Activated T-helper 17 cell treated with anti-CD3 and anti-CD28 coated beads, Interleukin-2, amount 50 U/mL, for 72 hours (primary cell): ENCODE data around the gene XPO6. TPM values are rescaled to one million over a fixed set of nuclear protein-coding genes. Genes with fewer than 3 reads are reported as not detected.
A peak's percentile ranks its signal among the peaks of the same experiment; 100 is the strongest.

Experiments
- ATAC-seq: fragments of 150-1000 bp; cut with Tn5 transposase; replicated peaks from 2 replicates; pipeline ENCODE4 v1.10.0; 2021; ENCODE audit warnings: mild to moderate bottlenecking, moderate library complexity
- H3K27ac Mint-ChIP-seq: one replicate; pipeline ENCODE4 v1.8.0; 2022; ENCODE audit warnings: mixed read lengths
- H3K27me3 Mint-ChIP-seq: one replicate; pipeline ENCODE4 v1.8.0; 2022; ENCODE audit warnings: mixed read lengths
- H3K36me3 Mint-ChIP-seq: one replicate; pipeline ENCODE4 v1.8.0; 2022; ENCODE audit warnings: low read depth, mild to moderate bottlenecking, mixed read lengths
- H3K4me1 Mint-ChIP-seq: one replicate; pipeline ENCODE4 v1.8.0; 2022; ENCODE audit warnings: mixed read lengths
- H3K4me3 Mint-ChIP-seq: one replicate; pipeline ENCODE4 v1.8.0; 2022; ENCODE audit warnings: mild to moderate bottlenecking, mixed read lengths
- H3K9me3 Mint-ChIP-seq: one replicate; pipeline ENCODE4 v1.8.0; 2022; ENCODE audit warnings: mixed read lengths
- total RNA-seq, 2 donors: library from RNA; stranded (reverse); gene quantifications; one replicate each; pipeline ENCODE4 v1.2.3, GENCODE V29; 2022

XPO6 gene
- total RNA-seq, 2 donors from 2014 or later: 238 to 263 TPM

DNA sequence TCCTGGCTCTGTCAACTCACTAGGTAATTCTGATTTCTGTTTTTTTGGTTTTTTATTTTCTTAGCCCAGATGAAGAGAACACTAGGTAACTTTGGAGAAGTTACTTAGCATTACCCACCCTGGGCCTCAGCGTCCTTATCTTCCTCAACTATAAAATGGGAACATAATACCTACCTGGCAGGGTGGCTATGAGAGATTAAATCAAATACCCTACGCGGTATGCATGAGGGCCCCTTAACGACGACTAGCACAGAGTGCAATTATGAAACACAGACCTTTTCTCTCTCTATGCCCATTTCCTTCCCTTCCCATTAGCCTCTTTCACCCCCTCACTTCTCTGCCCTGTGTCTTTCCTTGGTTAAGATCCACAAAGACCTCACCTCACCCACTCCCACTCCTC, 11.1 kb downstream of the XPO6 start:
- peaks cover 29% of the 10 kb centered on the region for H3K4me1 Mint-ChIP-seq

GRCh38 chr16:28196387-28196987, 15.3 kb downstream of the XPO6 start:
- Mint-ChIP-seq H3K4me1 (peaks cover 46% of the 10 kb centered on the region), H3K27ac (peak overlapping the region; percentile 88), H3K9me3 (no peaks in the 10 kb centered on the region), H3K36me3 (peaks cover 59% of the 10 kb centered on the region), H3K27me3 (no peaks in the 10 kb centered on the region), H3K4me3 (no peak overlapping the region)
- ATAC-seq: no peak

More for the DNA sequence above, 11.1 kb downstream of the XPO6 start:
- H3K27me3 Mint-ChIP-seq: no peaks in the 10 kb centered on the region
- ATAC-seq: no peak
- H3K4me3 Mint-ChIP-seq: peak overlapping the region; percentile 1
- no peaks in the 10 kb centered on the region for H3K9me3 Mint-ChIP-seq
- H3K36me3 Mint-ChIP-seq: peaks cover 26% of the 10 kb centered on the region
- H3K27ac Mint-ChIP-seq: no peak overlapping the region

DNA sequence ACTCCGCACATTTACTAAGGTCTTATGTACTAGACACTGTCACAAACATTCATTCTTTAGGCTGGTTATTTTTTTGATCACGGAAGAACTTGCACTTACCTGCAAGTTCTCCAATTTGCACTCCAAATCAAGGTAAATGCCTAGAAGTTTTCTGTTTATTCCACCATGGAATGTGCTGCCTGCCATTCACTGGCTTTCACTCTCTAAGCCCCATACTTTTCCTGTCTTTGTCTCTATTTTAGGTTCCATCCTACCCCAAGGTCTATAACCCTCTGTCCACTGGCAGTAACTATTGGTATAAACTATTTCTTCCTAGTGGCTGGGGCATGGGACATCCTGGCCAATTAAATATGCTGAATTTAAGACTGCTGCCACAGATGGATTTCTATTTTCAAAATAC, 15.9 kb downstream of the XPO6 start:
- H3K36me3 Mint-ChIP-seq: peaks cover 65% of the 10 kb centered on the region

DNA sequence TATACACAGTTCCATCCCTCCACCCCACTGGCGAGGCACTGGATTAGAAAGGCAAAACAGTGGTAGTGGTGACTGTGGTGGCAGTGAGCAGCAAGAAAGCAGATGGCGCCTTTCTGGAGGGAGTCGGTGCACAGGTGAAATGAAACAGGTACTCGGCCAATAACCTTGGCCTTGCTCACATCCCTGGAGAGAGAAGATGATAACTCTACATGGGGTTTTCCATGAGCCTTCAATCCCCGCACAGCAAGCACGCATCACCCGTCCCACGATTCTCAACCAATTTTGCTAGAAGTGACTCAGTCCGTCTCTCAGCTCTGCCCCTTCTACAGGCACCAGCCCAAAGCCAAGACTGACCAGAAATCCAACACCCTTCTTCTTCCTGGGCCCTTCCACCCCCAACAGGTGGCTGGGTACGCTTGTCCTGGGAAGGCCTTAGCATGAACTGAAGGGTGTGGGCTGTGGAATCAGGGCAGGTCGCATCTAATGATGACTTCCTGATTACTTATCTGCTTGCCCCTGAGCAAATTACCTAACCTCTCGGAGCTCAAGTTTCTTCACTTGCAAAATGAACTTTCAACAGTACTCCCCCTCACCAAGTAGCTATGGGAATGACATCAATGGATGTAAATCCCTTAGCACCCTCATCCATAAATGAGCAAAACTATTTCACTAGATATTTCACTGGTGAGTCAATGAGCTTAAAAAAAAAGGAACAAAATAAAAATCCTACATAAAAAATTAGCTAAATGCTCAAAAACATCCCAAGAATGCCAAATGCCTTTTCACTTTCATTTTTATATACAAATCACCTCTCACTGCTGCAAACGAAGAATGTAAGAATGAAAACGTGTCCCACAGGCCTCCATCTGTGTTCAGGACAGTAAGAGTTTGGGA, 18.0 kb downstream of the XPO6 start:
- H3K4me1 Mint-ChIP-seq: peaks cover 47% of the 10 kb centered on the region
- H3K36me3 Mint-ChIP-seq: peaks cover 83% of the 10 kb centered on the region
- H3K27ac Mint-ChIP-seq: peak overlapping the region; percentile 88

More for the DNA sequence above, 15.9 kb downstream of the XPO6 start:
- no peak for ATAC-seq
- Mint-ChIP-seq H3K27ac (peak overlapping the region; percentile 88), H3K4me3 (peak overlapping the region; percentile 84), H3K4me1 (peaks cover 46% of the 10 kb centered on the region), H3K9me3 (no peaks in the 10 kb centered on the region), H3K27me3 (no peaks in the 10 kb centered on the region)

GRCh38 chr16:28192806-28193529, 18.8 kb downstream of the XPO6 start:
- Mint-ChIP-seq H3K36me3 (peaks cover 86% of the 10 kb centered on the region), H3K27me3 (no peaks in the 10 kb centered on the region), H3K9me3 (no peaks in the 10 kb centered on the region), H3K4me3 (peak overlapping the region; percentile 84), H3K4me1 (peaks cover 55% of the 10 kb centered on the region), H3K27ac (peak overlapping the region; percentile 88)
- ATAC-seq: peak; percentile 79

More for the DNA sequence above, 18.0 kb downstream of the XPO6 start:
- Mint-ChIP-seq H3K27me3 (no peaks in the 10 kb centered on the region), H3K4me3 (peak overlapping the region; percentile 84), H3K9me3 (no peaks in the 10 kb centered on the region)
- ATAC-seq: peak; percentile 71

DNA sequence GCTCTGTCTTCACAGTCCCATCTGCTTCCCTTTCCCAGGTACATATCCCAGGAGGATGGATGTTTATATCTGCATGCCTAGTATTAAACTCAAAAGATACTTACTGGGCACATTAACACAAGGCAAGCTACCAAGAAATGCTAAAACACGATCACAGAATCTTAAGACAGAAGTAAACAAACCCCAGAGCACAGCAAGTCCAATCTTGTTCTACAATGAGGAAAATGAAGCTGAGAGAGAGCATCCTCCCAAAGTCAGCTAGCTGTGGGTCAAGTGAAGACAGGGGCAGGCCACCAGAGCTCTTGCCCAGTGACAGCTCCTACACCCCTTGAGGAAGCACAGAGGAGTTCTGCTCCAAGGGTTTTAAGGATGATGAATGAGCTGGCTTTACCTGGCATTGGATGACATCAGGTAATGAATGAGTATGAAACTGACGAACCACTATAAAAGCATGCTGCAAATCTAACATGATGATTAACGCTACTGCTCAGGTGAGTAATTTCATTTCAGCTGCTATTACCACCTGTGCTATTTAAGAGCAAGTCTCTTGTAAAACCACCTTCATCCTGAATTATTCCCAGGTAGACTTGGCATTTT, 20.3 kb downstream of the XPO6 start:
- no peaks in the 10 kb centered on the region for H3K27me3 Mint-ChIP-seq
- ATAC-seq: no peak
- peak overlapping the region; percentile 84 for H3K4me3 Mint-ChIP-seq
- peaks cover 64% of the 10 kb centered on the region for H3K4me1 Mint-ChIP-seq
- H3K36me3 Mint-ChIP-seq: peaks cover 84% of the 10 kb centered on the region
- H3K9me3 Mint-ChIP-seq: no peaks in the 10 kb centered on the region
- peak overlapping the region; percentile 75 for H3K27ac Mint-ChIP-seq

DNA sequence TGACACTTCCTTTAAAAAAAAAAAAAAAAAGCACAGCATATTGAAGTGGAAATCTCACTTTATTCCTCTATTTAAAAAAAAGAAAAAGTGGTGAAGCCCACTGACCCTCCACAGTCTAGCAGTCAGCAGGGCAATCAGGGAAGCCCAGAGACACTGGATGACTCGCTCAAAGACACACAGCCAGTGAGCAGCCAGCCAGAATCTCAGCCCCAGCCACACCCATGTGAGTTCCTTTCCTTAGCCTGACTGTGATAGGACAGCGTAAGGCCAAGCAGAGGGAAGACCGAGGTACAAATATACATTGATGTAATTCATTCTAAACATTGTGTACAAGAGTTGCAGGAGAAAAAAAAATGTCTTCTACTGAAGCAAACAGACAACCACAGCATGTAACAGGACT, 22.5 kb downstream of the XPO6 start:
- no peaks in the 10 kb centered on the region for H3K9me3 Mint-ChIP-seq
- peaks cover 67% of the 10 kb centered on the region for H3K4me1 Mint-ChIP-seq
- no peaks in the 10 kb centered on the region for H3K27me3 Mint-ChIP-seq
- peaks cover 83% of the 10 kb centered on the region for H3K36me3 Mint-ChIP-seq
- peak; percentile 26 for ATAC-seq
- peak overlapping the region; percentile 75 for H3K4me3 Mint-ChIP-seq
- peak overlapping the region; percentile 82 for H3K27ac Mint-ChIP-seq

GRCh38 chr16:28188085-28188916, 23.5 kb downstream of the XPO6 start:
- H3K4me1 Mint-ChIP-seq: peaks cover 70% of the 10 kb centered on the region
- peak overlapping the region; percentile 82 for H3K27ac Mint-ChIP-seq
- H3K9me3 Mint-ChIP-seq: no peaks in the 10 kb centered on the region
- peak overlapping the region; percentile 75 for H3K4me3 Mint-ChIP-seq
- H3K27me3 Mint-ChIP-seq: no peaks in the 10 kb centered on the region
- peak; percentile 15 for ATAC-seq
- H3K36me3 Mint-ChIP-seq: peaks cover 87% of the 10 kb centered on the region

DNA sequence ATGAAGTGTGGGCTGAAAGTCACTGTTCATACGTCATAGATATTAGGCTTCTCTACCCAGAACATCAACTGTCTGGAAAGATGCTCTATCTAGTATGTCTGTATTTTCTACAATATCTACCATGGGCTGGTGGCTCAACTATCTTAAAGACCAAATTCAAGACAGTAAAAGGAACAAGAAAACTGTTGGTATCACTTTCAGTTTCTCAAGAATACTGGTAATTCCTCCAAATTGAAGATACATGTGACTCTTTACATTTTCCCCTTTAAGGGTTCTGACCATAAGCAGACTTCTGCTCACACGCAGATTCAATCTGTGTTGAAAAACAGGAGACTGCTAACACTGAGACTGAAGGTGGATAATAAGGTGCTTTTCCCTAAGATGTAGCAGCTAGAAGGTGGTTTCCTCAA, 24.2 kb downstream of the XPO6 start:
- Mint-ChIP-seq H3K4me1 (peaks cover 70% of the 10 kb centered on the region), H3K9me3 (no peaks in the 10 kb centered on the region), H3K36me3 (peaks cover 87% of the 10 kb centered on the region), H3K4me3 (peak overlapping the region; percentile 75), H3K27me3 (no peaks in the 10 kb centered on the region), H3K27ac (peak overlapping the region; percentile 82)
- peak; percentile 47 for ATAC-seq

GRCh38 chr16:28186752-28187151, 25.0 kb downstream of the XPO6 start:
- peak overlapping the region; percentile 75 for H3K4me3 Mint-ChIP-seq
- H3K27me3 Mint-ChIP-seq: no peaks in the 10 kb centered on the region
- H3K36me3 Mint-ChIP-seq: peaks cover 91% of the 10 kb centered on the region
- H3K9me3 Mint-ChIP-seq: no peaks in the 10 kb centered on the region
- H3K4me1 Mint-ChIP-seq: peaks cover 74% of the 10 kb centered on the region
- peak; percentile 46 for ATAC-seq
- peak overlapping the region; percentile 82 for H3K27ac Mint-ChIP-seq

- Mint-ChIP-seq H3K4me3 (peak overlapping the region; percentile 75), H3K36me3 (peaks cover 91% of the 10 kb centered on the region), H3K27ac (peak overlapping the region; percentile 82), H3K27me3 (no peaks in the 10 kb centered on the region), H3K4me1 (peaks cover 78% of the 10 kb centered on the region), H3K9me3 (no peaks in the 10 kb centered on the region)
- ATAC-seq: no peak
Measured at GRCh38 chr16:28185696-28186095, 26.1 kb downstream of the XPO6 start.

GRCh38 chr16:28184625-28185024, 27.1 kb downstream of the XPO6 start:
- ATAC-seq: no peak
- no peaks in the 10 kb centered on the region for H3K27me3 Mint-ChIP-seq
- H3K9me3 Mint-ChIP-seq: no peaks in the 10 kb centered on the region
- H3K4me1 Mint-ChIP-seq: peaks cover 81% of the 10 kb centered on the region
- H3K27ac Mint-ChIP-seq: peak overlapping the region; percentile 71
- peaks cover 93% of the 10 kb centered on the region for H3K36me3 Mint-ChIP-seq
- peak overlapping the region; percentile 82 for H3K4me3 Mint-ChIP-seq

DNA sequence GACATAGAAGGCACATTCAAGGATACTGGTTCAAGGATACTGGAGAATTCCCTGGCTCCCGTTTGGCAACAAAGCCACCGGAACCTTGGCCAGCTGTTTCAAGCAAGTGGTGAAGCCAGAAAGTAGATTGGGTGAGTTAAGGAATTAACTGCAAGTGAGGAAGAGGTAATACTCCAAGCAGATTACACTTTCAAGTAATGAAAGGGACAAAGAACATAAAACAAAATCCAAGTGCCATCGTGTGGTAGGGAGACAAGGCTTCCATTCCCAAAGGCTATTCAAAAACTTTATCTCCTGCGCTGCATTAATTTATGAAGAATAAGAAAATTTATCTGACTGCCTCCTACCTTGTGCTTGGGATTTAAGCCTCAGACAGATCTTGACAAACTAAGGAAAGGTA, 27.8 kb downstream of the XPO6 start:
- no peaks in the 10 kb centered on the region for H3K9me3 Mint-ChIP-seq
- peaks cover 80% of the 10 kb centered on the region for H3K4me1 Mint-ChIP-seq
- no peak for ATAC-seq
- H3K36me3 Mint-ChIP-seq: peaks cover 93% of the 10 kb centered on the region
- no peaks in the 10 kb centered on the region for H3K27me3 Mint-ChIP-seq
- peak overlapping the region; percentile 82 for H3K4me3 Mint-ChIP-seq
- peak overlapping the region; percentile 71 for H3K27ac Mint-ChIP-seq
